ENCODE measurements around the gene MACROH2A2. TPM values are rescaled to one million over a fixed set of nuclear protein-coding genes. Genes with fewer than 3 reads are reported as not detected.

The MACROH2A2 gene
- total and polyA plus RNA-seq, 2 of the 8 experiments (the other 6 are each of a cell fraction or from before 2014, with no cell fraction given): 7.9 to 9.3 TPM

DNA sequence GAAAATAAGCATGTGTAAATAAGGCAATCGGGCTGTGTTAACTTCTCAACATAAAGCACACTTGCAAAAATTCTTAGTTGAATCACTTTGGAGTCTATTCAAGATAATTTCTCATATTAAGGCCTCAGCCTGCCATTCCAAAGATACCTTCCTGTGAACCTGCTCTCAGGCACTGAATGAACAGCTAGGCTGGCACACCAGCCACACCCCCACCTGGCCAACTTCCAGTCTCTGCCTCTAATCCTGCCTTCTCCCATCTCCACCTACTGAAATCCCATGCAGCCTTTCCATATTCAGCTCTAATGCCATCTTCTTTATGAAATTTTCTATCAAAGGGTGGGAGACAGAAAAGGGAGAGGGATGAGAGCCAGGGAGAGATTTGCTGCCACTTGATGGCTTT lies 17.1 kb upstream of the MACROH2A2 start:
- CTCF ChIA-PET (ENCODE audit: partially characterized antibody): interaction anchor here (0.6 to 1.8 kb wide), 7 partner anchors 10 to 249 kb away, joined by 3 to 5 read pairs (median 3); no protein-coding TSS in a partner anchor
- no peak overlapping the region for H3K27ac ChIP-seq (ENCODE audit: low read depth, low read length)
- TF ChIP-seq CBX5 (IDR thresholded peaks at IDR 0.05; ENCODE audit: low read depth, low read length) (no peak), SP1 (IDR thresholded peaks at IDR 0.05; ENCODE audit: low read depth, low read length) (no peak)

More for the DNA sequence above, 17.1 kb upstream of the MACROH2A2 start:
- Histone ChIP-seq H3K18ac (ENCODE audit: extremely low read depth, low read length) (no peak overlapping the region), H3K4ac (replicated peaks; ENCODE audit: insufficient read length, low read depth, low read length) (no peak overlapping the region), H2BK20ac (ENCODE audit: low read length) (no peak overlapping the region), H2BK12ac (ENCODE audit: low read depth, low read length) (no peak overlapping the region), H3K79me2 (ENCODE audit: control insufficient read depth in 1 of 2, insufficient read depth in 2 of 2, low read length in 2 of 2) (no peaks in the 10 kb centered on the region), H4K91ac (replicated peaks; ENCODE audit: insufficient read length, low read length) (no peak overlapping the region), H4K5ac (ENCODE audit: insufficient read length, low read depth, low read length) (no peak overlapping the region), H3K23me2 (ENCODE audit: low read depth, low read length) (no peaks in the 10 kb centered on the region), H4K20me1 (replicated peaks in 1 of 2; ENCODE audit: control insufficient read depth in 1 of 2, insufficient read depth in 2 of 2, low read length in 2 of 2) (no peaks in the 10 kb centered on the region), H3K9me3 (ENCODE audit: insufficient read depth in 2 of 2, low read depth in 1 of 2, low read length in 1 of 2) (peaks cover 5 to 6% of the 10 kb centered on the region in 2 experiments; a peak in 3 of 4 replicates), H2BK15ac (ENCODE audit: low read length) (no peak overlapping the region; the same call in 1 of the 2 replicates), H3K36me3 (ENCODE audit: control insufficient read depth in 2 of 4, insufficient read depth in 4 of 4, low read length in 3 of 4) (no peaks in the 10 kb centered on the region; a peak in 1 of 8 replicates), H2AFZ (ENCODE audit: low read length) (no peak overlapping the region), H2BK5ac (ENCODE audit: low read depth, low read length) (no peak overlapping the region), H2AK5ac (ENCODE audit: low read depth, low read length) (no peak overlapping the region), H2BK120ac (replicated peaks; ENCODE audit: low read depth, low read length) (no peak overlapping the region), H4K8ac (ENCODE audit: extremely low read depth, insufficient read depth, low read length) (no peak overlapping the region), H3K23ac (ENCODE audit: insufficient read length) (no peak overlapping the region), H3K14ac (ENCODE audit: insufficient read length) (no peak overlapping the region), H3K56ac (replicated peaks; ENCODE audit: insufficient read length, low read depth, low read length) (peak overlapping the region; percentile 10), H3K4me2 (ENCODE audit: insufficient read depth in 1 of 2, low read depth in 2 of 2, low read length in 2 of 2) (no peak overlapping the region), H3K79me1 (ENCODE audit: low read depth, low read length) (no peaks in the 10 kb centered on the region), H3K9ac (replicated peaks in 1 of 4; ENCODE audit: extremely low read depth in 1 of 4, low read depth in 3 of 4, low read length in 3 of 4) (no peak overlapping the region), H3K4me1 (replicated peaks in 1 of 4; ENCODE audit: control insufficient read depth in 3 of 4, insufficient read depth in 4 of 4, low read length in 3 of 4) (no peaks in the 10 kb centered on the region), H3K4me3 (ENCODE audit: extremely low read depth in 1 of 4, insufficient read depth in 2 of 4, low read depth in 3 of 4, low read length in 4 of 4) (no peak overlapping the region), H3K27me3 (replicated peaks in 1 of 4; ENCODE audit: control insufficient read depth in 3 of 4, extremely low read depth in 1 of 4, insufficient read depth in 3 of 4, low read length in 3 of 4) (peaks cover 0 to 1% (median 0%) of the 10 kb centered on the region in 4 experiments; a peak in 2 of 7 replicates)
- POLR2A ChIA-PET (ENCODE audit: partially characterized antibody): no interaction called here
- WGBS, 2 experiments (ENCODE audit: extremely low coverage in 1 of 2, insufficient coverage in 1 of 2, insufficient read length in 1 of 2, insufficient replicate concordance in 2 of 2, low coverage in 1 of 2, low lambda C conversion rate in 2 of 2, missing lambda C conversion rate in 1 of 2): 83% methylated on average over 1 of the region's 1 CpG; no CpG with 5 or more reads in 1 of the 2 experiments
- FAIRE-seq (no peak), DNase-seq (ENCODE audit: low read depth in 1 of 2, low spot score in 2 of 2) (no peak)
